Measurements from ENCODE around the gene ME3.

The ME3 gene

GRCh38 chr11:86488553-86488952 lies 183.9 kb downstream of the ME3 start:
- DNase-seq (ENCODE audit: low read depth in 2 of 2), result no peak

GRCh38 chr11:86487671-86488070 lies 184.7 kb downstream of the ME3 start:
- no peak for DNase-seq (ENCODE audit: low read depth in 2 of 2)

GRCh38 chr11:86486261-86487030 lies 186.0 kb downstream of the ME3 start:
- DNase-seq (ENCODE audit: low read depth in 2 of 2), result no peak

- no peak for DNase-seq (ENCODE audit: low read depth in 2 of 2)
Observed at GRCh38 chr11:86484795-86485166, 187.6 kb downstream of the ME3 start.

GRCh38 chr11:86483940-86484794 lies 188.2 kb downstream of the ME3 start:
- no peak for DNase-seq (ENCODE audit: low read depth in 2 of 2)

- no peak for DNase-seq (ENCODE audit: low read depth in 2 of 2)
Observed at GRCh38 chr11:86483610-86483939, 188.8 kb downstream of the ME3 start.

- no peak for DNase-seq (ENCODE audit: low read depth in 2 of 2)
Observed at GRCh38 chr11:86482692-86483091, 189.7 kb downstream of the ME3 start.

- DNase-seq (ENCODE audit: low read depth in 2 of 2), result no peak
Observed at GRCh38 chr11:86481399-86481798, 191.0 kb downstream of the ME3 start.

- no peak for DNase-seq (ENCODE audit: low read depth in 2 of 2)
Observed at GRCh38 chr11:86478348-86478747, 194.1 kb downstream of the ME3 start.

GRCh38 chr11:86477495-86478155 lies 194.8 kb downstream of the ME3 start:
- no peak for DNase-seq (ENCODE audit: low read depth in 2 of 2)

GRCh38 chr11:86476109-86476861 lies 196.1 kb downstream of the ME3 start:
- DNase-seq (ENCODE audit: low read depth in 2 of 2), result no peak

GRCh38 chr11:86475027-86475426 lies 197.4 kb downstream of the ME3 start:
- no peak for DNase-seq (ENCODE audit: low read depth in 2 of 2)

GRCh38 chr11:86473991-86474833 lies 198.2 kb downstream of the ME3 start:
- DNase-seq (ENCODE audit: low read depth in 2 of 2), result no peak

GRCh38 chr11:86469491-86470388 lies 202.7 kb downstream of the ME3 start:
- no peak for DNase-seq (ENCODE audit: low read depth in 2 of 2)

GRCh38 chr11:86468169-86468568 lies 204.2 kb downstream of the ME3 start:
- no peak for DNase-seq (ENCODE audit: low read depth in 2 of 2)

GRCh38 chr11:86464509-86465221 lies 207.8 kb downstream of the ME3 start:
- DNase-seq (ENCODE audit: low read depth in 2 of 2), result no peak

GRCh38 chr11:86463955-86464354 lies 208.5 kb downstream of the ME3 start:
- DNase-seq (ENCODE audit: low read depth in 2 of 2), result no peak

GRCh38 chr11:86463120-86463519 lies 209.3 kb downstream of the ME3 start:
- DNase-seq (ENCODE audit: low read depth in 2 of 2), result no peak

- DNase-seq (ENCODE audit: low read depth in 2 of 2), result no peak
Observed at GRCh38 chr11:86461892-86462291, 210.5 kb downstream of the ME3 start.
